OCI-LY1 (cell line): ENCODE data around the gene PARS2.

Experiments used
- H2AFZ ChIP-seq: fragments of 200-600 bp; sonication (generic), shearing (Covaris generic); 2 replicates; pipeline ENCODE4 v1.6.0; 2014; ENCODE audit warnings: antibody characterized with exemption, mild to moderate bottlenecking, low read length
- H3F3A ChIP-seq: fragments of 200-600 bp; sonication (generic), shearing (Covaris generic); 2 replicates; pipeline ENCODE4 v1.6.0; 2014; ENCODE audit warnings: mild to moderate bottlenecking, antibody characterized with exemption, low read length, moderate library complexity; ENCODE audit not compliant: insufficient read depth
- H3K27ac ChIP-seq: fragments of 200-600 bp; sonication (generic); 2 replicates; pipeline ENCODE4 v1.5.1; 2014; ENCODE audit warnings: low read length, mixed run types, mild to moderate bottlenecking, low read depth; ENCODE audit not compliant: poor library complexity, severe bottlenecking
- H3K27me3 ChIP-seq: fragments of 200-600 bp; sonication (generic); 2 replicates; pipeline ENCODE4 v1.6.0; 2014; ENCODE audit warnings: antibody characterized with exemption, mild to moderate bottlenecking, low read length, moderate library complexity; ENCODE audit not compliant: insufficient read depth
- H3K36me3 ChIP-seq: fragments of 200-600 bp; sonication (generic); 2 replicates; pipeline ENCODE4 v1.6.1; 2014; ENCODE audit warnings: mild to moderate bottlenecking, antibody characterized with exemption, low read length, moderate library complexity, mixed read lengths; ENCODE audit not compliant: insufficient read depth
- H3K4me1 ChIP-seq: fragments of 200-600 bp; sonication (generic); 2 replicates; pipeline ENCODE4 v1.5.1; 2014; ENCODE audit warnings: mild to moderate bottlenecking, low read length, moderate library complexity; ENCODE audit not compliant: insufficient read depth, severe bottlenecking
- H3K4me2 ChIP-seq: fragments of 200-600 bp; sonication (generic), shearing (Covaris generic); 2 replicates; pipeline ENCODE4 v1.6.1; 2014; ENCODE audit warnings: low read length
- H3K4me3 ChIP-seq: fragments of 200-600 bp; sonication (generic); 2 replicates; pipeline ENCODE4 v1.5.1; 2014; ENCODE audit warnings: low read length, low read depth, mild to moderate bottlenecking, mixed read lengths; ENCODE audit not compliant: poor library complexity, severe bottlenecking
- H3K79me2 ChIP-seq: fragments of 200-600 bp; shearing (Covaris generic); 2 replicates; pipeline ENCODE4 v1.6.1; 2016; ENCODE audit warnings: mixed run types, low read length, mixed read lengths; ENCODE audit not compliant: insufficient read depth
- H3K9ac ChIP-seq: fragments of 200-600 bp; sonication (generic), shearing (Covaris generic); 2 replicates; pipeline ENCODE4 v1.6.1; 2014; ENCODE audit warnings: mild to moderate bottlenecking, low read length, mixed read lengths
- H3K9me2 ChIP-seq: fragments of 200-600 bp; sonication (generic), shearing (Covaris generic); 2 replicates; pipeline ENCODE4 v1.6.1; 2014; ENCODE audit warnings: low read depth, mild to moderate bottlenecking, low read length, mixed read lengths
- H3K9me3 ChIP-seq: fragments of 200-600 bp; shearing (Covaris generic); 2 replicates; pipeline ENCODE4 v1.6.1; 2014; ENCODE audit warnings: low read length, mixed read lengths
- H4K20me1 ChIP-seq: fragments of 200-600 bp; sonication (generic), shearing (Covaris generic); 2 replicates; pipeline ENCODE4 v1.6.0; 2016; ENCODE audit warnings: mild to moderate bottlenecking, low read length; ENCODE audit not compliant: insufficient read depth
- EZH2 ChIP-seq: fragments of 200-600 bp; sonication (generic), shearing (Covaris generic); IDR thresholded peaks from 2 replicates; pipeline ENCODE4 v1.8.0; 2017; ENCODE audit warnings: borderline replicate concordance, mixed run types, mild to moderate bottlenecking, antibody characterized with exemption, low read length, moderate library complexity, mixed read lengths
- TF ChIP-seq, protein P1 (sequence below): fragments of 200-600 bp; sonication (generic), shearing (Covaris generic); IDR thresholded peaks from 2 replicates; pipeline ENCODE4 v1.5.1; 2017; ENCODE audit warnings: mild to moderate bottlenecking, antibody characterized with exemption, low read length, moderate library complexity, mixed read lengths

The PARS2 gene

DNA sequence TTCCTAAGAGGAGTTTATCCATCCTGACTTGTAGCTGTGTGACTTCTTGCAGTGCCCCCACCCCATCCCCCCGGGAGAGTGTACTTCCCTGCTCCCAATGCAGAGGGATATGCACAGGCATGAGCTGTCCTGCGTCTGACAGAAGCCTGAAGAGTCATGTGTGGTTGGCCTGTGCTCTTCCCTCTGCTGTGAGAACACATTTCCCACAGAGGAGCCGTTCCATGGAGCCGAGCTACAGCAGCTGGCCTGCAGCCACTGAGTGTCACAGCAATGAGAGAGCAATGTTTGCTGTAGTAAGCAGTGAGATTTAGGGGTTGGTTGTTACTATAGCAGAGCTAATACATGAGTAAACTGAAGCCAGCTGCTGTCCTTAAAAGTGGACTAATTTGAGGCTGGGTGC, 22.0 kb downstream of the PARS2 start:
- no peaks in the 10 kb centered on the region for H3K4me1 ChIP-seq
- no peaks in the 10 kb centered on the region for H3K79me2 ChIP-seq
- H3K9ac ChIP-seq, result no peak overlapping the region
- H3K9me3 ChIP-seq, result no peaks in the 10 kb centered on the region
- peaks cover 55% of the 10 kb centered on the region for H3K36me3 ChIP-seq
- no peak overlapping the region for H3K27ac ChIP-seq
- no peak overlapping the region for H2AFZ ChIP-seq
- H4K20me1 ChIP-seq, result no peaks in the 10 kb centered on the region
- TF ChIP-seq, protein P1, sequence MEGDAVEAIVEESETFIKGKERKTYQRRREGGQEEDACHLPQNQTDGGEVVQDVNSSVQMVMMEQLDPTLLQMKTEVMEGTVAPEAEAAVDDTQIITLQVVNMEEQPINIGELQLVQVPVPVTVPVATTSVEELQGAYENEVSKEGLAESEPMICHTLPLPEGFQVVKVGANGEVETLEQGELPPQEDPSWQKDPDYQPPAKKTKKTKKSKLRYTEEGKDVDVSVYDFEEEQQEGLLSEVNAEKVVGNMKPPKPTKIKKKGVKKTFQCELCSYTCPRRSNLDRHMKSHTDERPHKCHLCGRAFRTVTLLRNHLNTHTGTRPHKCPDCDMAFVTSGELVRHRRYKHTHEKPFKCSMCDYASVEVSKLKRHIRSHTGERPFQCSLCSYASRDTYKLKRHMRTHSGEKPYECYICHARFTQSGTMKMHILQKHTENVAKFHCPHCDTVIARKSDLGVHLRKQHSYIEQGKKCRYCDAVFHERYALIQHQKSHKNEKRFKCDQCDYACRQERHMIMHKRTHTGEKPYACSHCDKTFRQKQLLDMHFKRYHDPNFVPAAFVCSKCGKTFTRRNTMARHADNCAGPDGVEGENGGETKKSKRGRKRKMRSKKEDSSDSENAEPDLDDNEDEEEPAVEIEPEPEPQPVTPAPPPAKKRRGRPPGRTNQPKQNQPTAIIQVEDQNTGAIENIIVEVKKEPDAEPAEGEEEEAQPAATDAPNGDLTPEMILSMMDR, result no peak
- no peak for TF ChIP-seq EZH2
- H3F3A ChIP-seq, result no peaks in the 10 kb centered on the region
- H3K9me2 ChIP-seq, result no peaks in the 10 kb centered on the region
- H3K27me3 ChIP-seq, result no peaks in the 10 kb centered on the region
- H3K4me2 ChIP-seq, result no peak overlapping the region
- H3K4me3 ChIP-seq, result no peak overlapping the region

GRCh38 chr1:54741531-54741930, 22.8 kb downstream of the PARS2 start:
- no peak for TF ChIP-seq EZH2
- TF ChIP-seq, protein P1, result no peak
- H3K27ac ChIP-seq, result no peak overlapping the region
- no peak overlapping the region for H3K4me3 ChIP-seq
- no peak overlapping the region for H3K4me2 ChIP-seq
- no peaks in the 10 kb centered on the region for H3K27me3 ChIP-seq
- H3K4me1 ChIP-seq, result no peaks in the 10 kb centered on the region
- no peaks in the 10 kb centered on the region for H3K9me3 ChIP-seq
- peaks cover 63% of the 10 kb centered on the region for H3K36me3 ChIP-seq
- H4K20me1 ChIP-seq, result no peaks in the 10 kb centered on the region
- no peaks in the 10 kb centered on the region for H3K9me2 ChIP-seq
- no peaks in the 10 kb centered on the region for H3F3A ChIP-seq
- H3K79me2 ChIP-seq, result no peaks in the 10 kb centered on the region
- no peak overlapping the region for H3K9ac ChIP-seq
- no peak overlapping the region for H2AFZ ChIP-seq

DNA sequence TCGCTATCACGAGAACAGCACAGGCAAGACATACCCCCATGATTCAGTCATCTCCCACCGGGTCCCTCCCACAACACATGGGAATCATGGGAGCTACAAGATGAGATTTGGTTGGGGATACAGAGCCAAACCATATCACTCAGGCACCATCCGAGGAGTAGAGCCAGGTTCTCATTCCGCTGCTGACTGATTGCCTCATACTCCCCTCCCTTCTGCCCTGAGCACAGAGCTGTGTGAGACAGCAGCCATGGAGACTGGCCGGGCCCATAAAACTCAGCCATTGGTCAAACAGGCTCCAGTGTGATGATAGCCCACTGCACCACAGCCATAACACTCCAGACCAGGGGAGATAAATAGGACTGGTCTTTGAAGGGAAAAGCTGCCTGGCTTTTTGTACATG, 26.1 kb downstream of the PARS2 start:
- H3K4me2 ChIP-seq, result no peak overlapping the region
- H3F3A ChIP-seq, result no peaks in the 10 kb centered on the region
- H3K27ac ChIP-seq, result no peak overlapping the region
- H3K9me2 ChIP-seq, result no peaks in the 10 kb centered on the region
- no peak overlapping the region for H3K9ac ChIP-seq
- H3K36me3 ChIP-seq, result peaks cover 76% of the 10 kb centered on the region
- no peaks in the 10 kb centered on the region for H3K79me2 ChIP-seq
- H3K27me3 ChIP-seq, result no peaks in the 10 kb centered on the region
- H3K9me3 ChIP-seq, result no peaks in the 10 kb centered on the region
- H4K20me1 ChIP-seq, result no peaks in the 10 kb centered on the region
- no peak overlapping the region for H2AFZ ChIP-seq
- no peak overlapping the region for H3K4me3 ChIP-seq
- H3K4me1 ChIP-seq, result no peaks in the 10 kb centered on the region
- TF ChIP-seq, protein P1, result no peak
- no peak for TF ChIP-seq EZH2
